OCI-M2 (cell line): ENCODE measurements around the gene GALNTL6.

Experiments
- DNase-seq: peaks from one replicate; lab custom pipeline; 2025; ENCODE audit not compliant: unreplicated experiment; lab: John Stamatoyannopoulos, UW

GALNTL6 gene

DNA sequence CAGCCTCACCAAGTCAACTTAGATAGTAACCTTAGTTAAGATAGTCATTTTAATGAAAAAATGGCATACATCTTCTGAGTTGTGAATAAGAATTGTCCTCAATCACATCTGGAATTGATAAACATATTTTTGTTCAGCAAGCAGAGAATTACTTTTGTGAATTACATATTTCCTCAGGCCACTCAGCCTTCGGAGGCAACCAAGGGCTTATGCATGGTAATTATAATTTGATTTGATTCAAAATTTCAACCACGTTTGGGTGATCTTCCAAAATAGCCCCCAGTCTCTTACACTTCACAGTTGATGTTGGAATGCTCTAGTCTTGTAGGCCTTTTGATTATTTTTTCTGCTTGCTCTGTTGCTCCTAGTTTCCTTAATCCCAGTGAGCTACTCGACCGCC lies 63.4 kb downstream of the GALNTL6 start:
- no peak for DNase-seq

DNA sequence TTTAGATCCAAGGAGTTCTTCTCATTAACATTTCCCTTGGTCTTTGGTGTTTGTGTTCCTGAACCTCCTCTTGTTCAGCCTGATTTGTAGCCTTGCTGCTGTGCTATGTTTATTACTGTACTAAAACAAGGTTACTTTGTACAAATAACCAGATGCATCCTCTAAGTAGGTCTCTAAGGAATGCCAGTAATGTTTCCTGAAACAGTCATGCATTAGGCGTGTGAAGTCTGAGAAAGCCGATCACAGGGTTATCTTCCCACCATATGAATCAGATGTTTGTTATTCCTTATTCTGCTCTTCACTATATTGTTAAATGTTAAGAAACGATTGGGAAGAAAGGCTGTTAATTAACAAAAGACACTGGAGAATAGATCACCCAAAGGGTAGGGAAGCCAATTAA lies 66.9 kb downstream of the GALNTL6 start:
- no peak for DNase-seq

- DNase-seq = no peak
Observed at GRCh38 chr4:171889681-171890080, 76.5 kb downstream of the GALNTL6 start.

GRCh38 chr4:171891038-171891437 lies 77.8 kb downstream of the GALNTL6 start:
- no peak for DNase-seq

DNA sequence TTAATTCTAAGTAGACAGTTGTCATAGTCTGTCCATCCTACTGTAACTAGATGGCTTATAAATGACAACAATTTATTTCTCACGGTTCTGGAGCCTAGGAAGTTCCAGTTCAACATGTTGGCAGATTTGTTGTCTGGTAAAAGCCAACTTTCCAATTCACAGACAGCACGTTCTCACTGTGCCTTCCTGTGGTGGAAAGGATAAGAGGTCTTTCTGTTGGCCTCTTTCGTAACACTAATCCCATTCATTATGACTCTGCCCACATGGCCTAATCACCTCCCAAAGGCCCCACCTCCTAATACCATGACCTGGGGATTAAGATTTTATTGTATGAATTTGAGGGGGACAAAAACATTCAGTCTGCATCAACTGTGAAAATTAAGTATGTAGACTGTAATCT lies 83.2 kb downstream of the GALNTL6 start:
- DNase-seq = no peak

GRCh38 chr4:171919314-171919713 lies 106.1 kb downstream of the GALNTL6 start:
- no peak for DNase-seq

- DNase-seq = no peak
Observed at GRCh38 chr4:171920901-171921300, 107.7 kb downstream of the GALNTL6 start.

DNA sequence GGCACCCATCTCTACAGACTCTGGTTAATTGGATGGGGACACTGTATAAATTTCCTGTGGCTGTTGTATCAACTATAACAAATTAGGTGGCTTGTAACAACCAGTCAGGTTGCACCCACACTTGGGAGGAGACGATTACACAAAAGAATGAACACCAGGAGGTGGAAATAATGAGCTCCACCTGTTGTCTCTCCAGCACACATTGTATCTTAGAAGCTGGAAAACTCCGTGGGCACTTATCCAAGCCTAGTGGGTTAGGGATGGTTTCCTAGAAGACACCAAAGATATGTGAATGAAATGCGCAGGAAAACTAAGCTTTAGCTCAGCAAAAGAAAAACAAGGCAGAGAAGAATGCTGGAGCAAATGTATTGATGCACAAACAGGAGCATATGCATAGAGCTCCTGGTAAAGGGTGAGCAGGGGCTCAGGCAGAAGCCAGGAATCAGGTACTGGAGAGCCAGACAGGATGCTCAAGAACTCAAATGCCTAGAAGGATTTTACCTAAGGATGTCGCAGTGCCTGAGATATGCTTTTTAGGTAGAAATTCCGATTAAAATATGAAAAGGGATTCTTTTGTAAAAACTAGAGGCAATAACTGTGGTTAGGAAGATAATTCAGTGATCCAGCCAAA lies 111.7 kb downstream of the GALNTL6 start:
- no peak for DNase-seq

DNA sequence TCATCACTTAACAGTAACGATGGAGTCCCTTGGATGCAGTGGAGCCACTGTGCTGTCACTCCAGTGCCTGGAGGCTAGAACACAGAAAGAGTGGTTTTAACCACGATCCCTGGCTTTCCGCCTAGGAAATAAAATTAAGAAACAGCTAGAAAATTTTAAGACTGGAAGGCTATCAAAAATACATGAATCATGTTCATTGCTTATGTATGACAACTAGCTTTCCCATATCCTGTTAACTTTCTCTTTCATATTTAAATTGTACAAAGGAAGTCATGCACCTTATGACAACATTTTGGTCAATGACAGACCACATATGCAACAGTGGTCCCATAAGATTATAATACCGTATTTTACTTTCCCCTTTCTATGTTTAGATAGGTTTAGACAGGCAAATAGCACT lies 115.1 kb downstream of the GALNTL6 start:
- DNase-seq = no peak

DNA sequence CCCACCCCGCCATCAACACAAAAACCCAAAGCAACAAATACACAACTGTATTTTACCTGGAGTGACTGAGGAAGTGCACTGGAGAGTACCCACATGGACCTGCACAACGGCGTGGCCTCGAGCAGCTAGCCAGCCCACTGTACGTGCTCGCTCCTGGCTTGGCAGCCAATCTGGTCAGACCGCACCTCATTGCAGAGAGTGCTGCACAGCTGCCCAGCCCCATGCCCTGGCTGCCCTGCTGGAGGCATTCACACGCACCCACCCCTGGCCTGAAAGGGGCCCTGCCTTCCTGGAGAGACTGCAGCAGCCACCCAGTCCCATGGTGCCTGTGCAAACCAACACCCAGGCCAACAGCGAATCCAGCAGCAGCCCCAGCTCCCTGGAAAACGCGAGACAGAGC lies 116.3 kb downstream of the GALNTL6 start:
- no peak for DNase-seq

DNA sequence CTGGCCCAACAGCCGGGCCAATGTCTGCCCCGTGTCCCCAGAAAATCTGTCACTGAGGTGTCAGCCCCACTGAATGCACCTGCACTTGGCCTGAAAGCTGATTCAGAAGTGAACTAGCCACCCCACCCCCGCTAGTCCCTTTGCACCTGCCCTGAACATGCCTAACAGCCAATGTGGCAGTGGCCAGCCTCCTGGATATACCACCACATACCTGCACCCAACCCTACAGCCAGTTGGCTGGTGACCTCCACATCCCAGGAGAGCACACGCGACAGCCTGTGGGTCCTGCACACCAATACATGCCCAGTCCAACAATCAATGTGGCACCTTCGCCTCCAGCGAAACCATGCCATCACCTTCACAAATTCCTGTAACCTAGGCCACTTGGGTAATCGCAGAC lies 116.7 kb downstream of the GALNTL6 start:
- DNase-seq = no peak

DNA sequence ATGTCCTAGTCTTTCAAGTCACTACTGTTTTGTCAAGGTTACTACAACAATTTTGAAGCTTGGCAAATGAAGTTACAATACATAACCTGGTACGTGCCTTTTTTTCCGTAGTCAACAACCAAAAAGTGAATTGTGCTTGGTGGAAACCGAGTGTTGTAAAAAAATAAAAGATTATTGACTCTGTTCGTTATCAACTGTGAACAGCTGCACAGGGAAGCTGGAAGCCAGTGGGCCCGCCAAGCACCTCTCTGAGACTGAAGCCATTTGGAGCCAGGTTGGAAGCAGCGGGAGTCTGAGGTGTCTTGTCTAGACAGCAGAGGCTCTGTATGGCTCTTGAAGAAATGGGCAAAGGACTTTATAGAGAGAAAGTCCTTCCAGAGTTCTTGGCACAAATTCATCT lies 119.0 kb downstream of the GALNTL6 start:
- no peak for DNase-seq

GRCh38 chr4:171940656-171941055 lies 127.5 kb downstream of the GALNTL6 start:
- no peak for DNase-seq

GRCh38 chr4:171947400-171947799 lies 134.2 kb downstream of the GALNTL6 start:
- no peak for DNase-seq

DNA sequence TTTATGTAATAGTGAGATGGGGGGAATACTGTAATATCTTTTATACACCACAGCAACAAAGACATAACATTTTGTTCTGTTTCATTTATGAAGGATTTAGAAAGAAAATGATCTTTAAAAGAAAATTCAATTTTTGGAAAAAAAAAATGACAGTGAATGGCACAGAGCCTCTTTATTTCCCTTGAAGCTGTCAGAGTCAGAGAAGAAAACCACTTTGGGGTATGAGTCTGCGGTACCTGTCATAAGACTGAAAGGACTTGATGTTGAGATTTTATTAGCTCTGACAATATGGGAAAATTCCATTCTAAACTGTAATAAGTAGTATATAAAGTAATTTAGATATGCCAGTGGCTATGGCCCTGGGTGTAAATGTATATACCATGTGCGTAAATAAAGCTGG lies 134.8 kb downstream of the GALNTL6 start:
- no peak for DNase-seq

DNA sequence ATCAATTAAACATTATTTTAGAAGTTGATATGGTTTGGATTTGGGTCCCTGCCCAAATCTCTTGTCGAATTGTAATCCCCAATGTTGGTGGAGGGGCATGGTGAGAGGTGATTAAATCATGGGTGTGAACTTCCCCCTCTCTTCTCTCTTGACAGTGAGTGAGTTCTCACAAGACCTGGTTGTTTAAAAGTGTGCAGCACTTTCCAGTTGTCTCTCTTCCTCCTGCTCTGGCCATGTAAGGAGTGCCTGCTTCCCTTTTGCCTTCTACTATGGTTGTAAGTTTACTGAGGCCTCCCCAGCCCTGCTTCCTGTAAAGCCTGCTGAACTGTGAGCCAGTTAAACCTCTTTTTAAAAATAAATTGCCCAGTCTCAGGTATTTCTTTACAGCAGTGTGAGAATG lies 141.4 kb downstream of the GALNTL6 start:
- no peak for DNase-seq

DNA sequence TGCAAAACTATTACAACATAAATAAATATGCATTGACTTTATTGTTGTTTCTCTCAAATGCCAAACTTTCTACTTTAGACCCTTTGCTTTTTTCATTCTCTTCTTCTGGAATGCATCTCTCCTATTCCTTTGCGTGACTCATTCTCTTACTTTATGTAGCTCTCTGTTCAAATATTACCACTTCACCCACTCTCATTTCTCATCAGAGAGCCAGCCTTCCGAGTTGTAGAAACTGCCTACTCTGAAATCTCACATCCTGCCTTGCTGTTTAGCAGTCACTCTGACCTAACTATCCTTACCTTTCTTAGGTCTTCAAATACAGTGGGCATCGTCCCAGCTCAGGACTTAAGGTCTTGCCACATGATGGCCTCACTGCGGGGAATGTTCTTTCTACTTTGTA lies 143.5 kb downstream of the GALNTL6 start:
- no peak for DNase-seq

GRCh38 chr4:171962110-171962509 lies 148.9 kb downstream of the GALNTL6 start:
- DNase-seq = no peak

DNA sequence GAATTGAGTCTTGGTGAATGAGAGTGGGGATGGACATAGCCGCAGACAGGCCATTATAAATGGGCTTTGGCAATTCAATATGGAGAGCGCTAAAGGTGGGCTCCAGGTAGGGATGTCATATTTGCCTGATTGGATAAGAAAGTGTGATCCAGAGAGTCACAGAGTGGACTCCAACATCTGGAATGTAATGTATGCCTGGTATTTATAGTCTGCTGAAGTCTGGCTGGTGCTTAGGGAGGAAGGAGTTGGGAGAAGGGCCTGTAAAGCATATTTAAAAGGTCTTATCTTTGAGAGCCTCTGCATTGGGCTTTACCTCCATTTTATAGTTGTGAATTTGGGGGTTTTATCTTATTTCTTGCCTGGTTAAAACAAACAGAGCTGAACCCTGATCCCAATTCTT lies 153.2 kb downstream of the GALNTL6 start:
- DNase-seq = no peak

DNA sequence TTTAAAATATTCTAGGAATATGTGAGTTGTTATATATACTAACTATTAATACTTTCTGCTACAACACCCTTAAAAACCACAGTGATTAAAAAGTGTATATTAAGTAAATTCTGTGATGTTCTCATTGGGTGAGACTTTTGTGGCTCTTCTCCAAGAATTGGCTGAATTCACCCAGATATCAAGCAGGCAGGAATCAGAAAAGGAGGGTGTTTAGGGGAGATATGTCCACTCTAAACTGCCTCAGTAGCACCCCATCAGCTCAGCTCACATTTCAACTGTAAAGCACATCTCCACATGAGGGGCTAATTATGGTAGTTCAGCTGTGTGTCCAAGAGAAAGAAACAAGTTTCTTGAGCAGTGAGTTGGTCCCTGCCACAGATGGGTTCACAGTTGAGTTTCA lies 165.0 kb downstream of the GALNTL6 start:
- no peak for DNase-seq

- no peak for DNase-seq
Observed at GRCh38 chr4:171979461-171979860, 166.3 kb downstream of the GALNTL6 start.

- no peak for DNase-seq
Observed at GRCh38 chr4:171981185-171981584, 168.0 kb downstream of the GALNTL6 start.

GRCh38 chr4:171983935-171984805 lies 171.0 kb downstream of the GALNTL6 start:
- no peak for DNase-seq
